Urinary bladder (tissue), 4 donors: ENCODE results near the gene PARN. TPM values are rescaled to one million over a fixed set of nuclear protein-coding genes. Genes with fewer than 3 reads are reported as not detected.

Experiments
- DNase-seq: peaks from one replicate; pipeline ENCODE4 v3.0.0-alpha.2; 2015; ENCODE audit errors: extremely low spot score
- H3K27ac ChIP-seq: one replicate; pipeline ENCODE4 v1.5.1; 2013; ENCODE audit warnings: low read depth, mild to moderate bottlenecking, moderate library complexity
- H3K36me3 ChIP-seq: one replicate; pipeline ENCODE4 v1.6.1; 2013; ENCODE audit warnings: mild to moderate bottlenecking, moderate library complexity; ENCODE audit not compliant: insufficient read depth
- H3K4me1 ChIP-seq: one replicate; pipeline ENCODE4 v1.6.1; 2013; ENCODE audit warnings: mild to moderate bottlenecking, moderate library complexity; ENCODE audit not compliant: insufficient read depth
- H3K4me3 ChIP-seq: one replicate; pipeline ENCODE4 v1.5.1; 2013; ENCODE audit warnings: low read depth, low read length
- WGBS: extraction: QIAGEN DNeasy Blood & Tissue Kit; methylation state at CpG from one replicate; pipeline ENCODE4 v1.1.7; 2013; 5-methylcytosine and 5-hydroxymethylcytosine counted together
- polyA plus RNA-seq: library from polyadenylated mRNA; stranded (reverse); fragments of 200-250 nt; gene quantifications from one replicate; pipeline ENCODE4 v1.2.3, GENCODE V29; 2013
- total RNA-seq: library from RNA; depleted of rRNA; stranded (reverse); fragments of >200 nt; gene quantifications from one replicate; pipeline ENCODE4 v1.2.3, GENCODE V29; 2014
- donor health status: healthy with polysubstance abuse.
- donor health status: healthy.

The PARN gene
- total and polyA plus RNA-seq, 2 donors: 25.8 to 37.4 TPM

GRCh38 chr16:14464192-14464591 lies 165.9 kb downstream of the PARN start:
- 97% methylated on average over 2 of the region's 2 CpGs for WGBS

GRCh38 chr16:14462811-14463210 lies 167.2 kb downstream of the PARN start:
- Histone ChIP-seq H3K27ac (no peak overlapping the region), H3K4me3 (no peak overlapping the region), H3K36me3 (no peaks in the 10 kb centered on the region), H3K4me1 (no peaks in the 10 kb centered on the region)
- DNase-seq: no peak
- WGBS: 91% methylated on average over 3 of the region's 3 CpGs

More at GRCh38 chr16:14464192-14464591, 165.9 kb downstream of the PARN start:
- no peak overlapping the region for H3K4me3 ChIP-seq
- no peaks in the 10 kb centered on the region for H3K4me1 ChIP-seq
- H3K36me3 ChIP-seq: no peaks in the 10 kb centered on the region
- DNase-seq: no peak
- H3K27ac ChIP-seq: no peak overlapping the region

DNA sequence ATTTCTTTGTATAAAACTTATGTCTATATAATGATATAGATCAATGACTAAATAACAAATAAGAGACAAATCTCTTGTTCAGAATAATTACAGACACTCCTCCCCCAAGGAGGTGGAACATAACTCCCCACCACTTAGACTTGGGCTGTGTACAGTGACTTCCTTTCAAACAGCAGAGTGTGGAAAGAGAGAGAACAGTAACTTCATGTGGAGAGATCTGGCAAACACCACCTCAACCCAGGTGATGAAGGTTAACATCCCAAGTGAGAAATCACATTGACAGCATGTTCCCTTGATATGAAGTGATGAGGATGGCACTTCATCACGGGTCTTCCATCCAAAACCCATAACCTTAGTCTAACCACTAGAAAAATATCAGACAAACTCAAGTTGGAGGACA lies 169.3 kb downstream of the PARN start:
- Histone ChIP-seq H3K4me1 (no peaks in the 10 kb centered on the region), H3K36me3 (no peaks in the 10 kb centered on the region), H3K27ac (no peak overlapping the region), H3K4me3 (no peak overlapping the region)
- no peak for DNase-seq
- WGBS: 99% methylated on average over 1 of the region's 1 CpG

GRCh38 chr16:14458576-14458975 lies 171.5 kb downstream of the PARN start:
- Histone ChIP-seq H3K4me1 (no peaks in the 10 kb centered on the region), H3K4me3 (no peak overlapping the region), H3K27ac (no peak overlapping the region), H3K36me3 (no peaks in the 10 kb centered on the region)
- DNase-seq: no peak
- WGBS: 80% methylated on average over 7 of the region's 7 CpGs

GRCh38 chr16:14456793-14457481 lies 173.1 kb downstream of the PARN start:
- DNase-seq: no peak
- 96% methylated on average over 10 of the region's 10 CpGs for WGBS
- no peaks in the 10 kb centered on the region for H3K4me1 ChIP-seq
- H3K36me3 ChIP-seq: no peaks in the 10 kb centered on the region
- H3K27ac ChIP-seq: no peak overlapping the region
- no peak overlapping the region for H3K4me3 ChIP-seq

GRCh38 chr16:14455573-14455972 lies 174.5 kb downstream of the PARN start:
- DNase-seq: no peak

DNA sequence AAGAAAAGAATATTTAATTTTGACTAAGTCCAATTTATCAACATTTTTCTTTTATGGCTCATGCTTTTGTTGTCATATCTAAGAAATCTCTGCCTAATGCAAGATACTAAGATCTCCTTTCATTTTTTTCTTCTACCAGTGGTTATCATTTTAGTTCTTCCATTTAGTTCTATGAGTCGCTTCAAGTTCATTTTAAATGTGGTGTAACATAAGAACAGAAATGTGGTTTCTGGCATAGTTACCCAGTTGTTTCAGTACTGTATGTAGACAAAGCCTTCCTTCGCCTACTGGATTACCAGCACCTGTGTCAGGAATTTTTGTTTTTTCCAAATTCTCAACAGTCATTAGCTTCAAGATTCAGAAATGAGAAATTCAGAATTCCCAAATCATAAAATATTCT lies 175.7 kb downstream of the PARN start:
- Histone ChIP-seq H3K4me1 (no peaks in the 10 kb centered on the region), H3K27ac (no peak overlapping the region), H3K36me3 (no peaks in the 10 kb centered on the region), H3K4me3 (no peak overlapping the region)
- 98% methylated on average over 2 of the region's 2 CpGs for WGBS
- DNase-seq: no peak

More at GRCh38 chr16:14455573-14455972, 174.5 kb downstream of the PARN start:
- H3K36me3 ChIP-seq: no peaks in the 10 kb centered on the region
- H3K27ac ChIP-seq: no peak overlapping the region
- no peaks in the 10 kb centered on the region for H3K4me1 ChIP-seq
- 80% methylated on average over 5 of the region's 5 CpGs for WGBS
- H3K4me3 ChIP-seq: no peak overlapping the region

- H3K4me3 ChIP-seq: no peak overlapping the region
- DNase-seq: no peak
- 85% methylated on average over 3 of the region's 3 CpGs for WGBS
- H3K36me3 ChIP-seq: no peaks in the 10 kb centered on the region
- no peak overlapping the region for H3K27ac ChIP-seq
- H3K4me1 ChIP-seq: no peaks in the 10 kb centered on the region
These were observed 178.0 kb downstream of the PARN start for GRCh38 chr16:14452066-14452465.

DNA sequence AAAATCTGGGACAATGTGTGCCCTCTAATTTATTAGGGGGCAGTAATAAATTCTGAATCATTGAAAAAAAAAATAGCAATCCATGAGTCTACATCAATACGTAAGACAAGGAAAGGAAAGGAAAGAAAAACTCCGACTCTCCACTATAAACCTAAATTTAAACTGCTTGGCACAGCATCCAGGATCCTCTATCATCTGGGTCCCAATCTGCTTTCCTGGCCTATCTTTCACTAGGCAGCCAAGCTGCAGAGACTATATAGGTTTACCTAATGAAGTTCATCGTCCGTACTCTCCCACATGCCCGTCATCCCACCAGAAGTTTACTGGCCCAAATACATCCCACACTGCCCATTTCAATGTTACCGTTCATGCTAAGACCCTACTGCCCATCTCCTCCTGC lies 179.2 kb downstream of the PARN start:
- DNase-seq: no peak
- H3K4me3 ChIP-seq: no peak overlapping the region
- H3K36me3 ChIP-seq: no peaks in the 10 kb centered on the region
- H3K27ac ChIP-seq: no peak overlapping the region
- 83% methylated on average over 6 of the region's 6 CpGs for WGBS
- no peaks in the 10 kb centered on the region for H3K4me1 ChIP-seq

- no peak for DNase-seq
- Histone ChIP-seq H3K4me3 (no peak overlapping the region), H3K4me1 (no peaks in the 10 kb centered on the region), H3K27ac (no peak overlapping the region), H3K36me3 (no peaks in the 10 kb centered on the region)
- WGBS: 90% methylated on average over 4 of the region's 4 CpGs
These were observed 180.1 kb downstream of the PARN start for GRCh38 chr16:14449790-14450480.

- H3K4me1 ChIP-seq: no peaks in the 10 kb centered on the region
- H3K4me3 ChIP-seq: no peak overlapping the region
- H3K36me3 ChIP-seq: no peaks in the 10 kb centered on the region
- 72% methylated on average over 4 of the region's 4 CpGs for WGBS
- no peak for DNase-seq
- H3K27ac ChIP-seq: no peak overlapping the region
These were observed 180.7 kb downstream of the PARN start for GRCh38 chr16:14449334-14449733.

GRCh38 chr16:14448879-14449278 lies 181.2 kb downstream of the PARN start:
- WGBS: 88% methylated on average over 5 of the region's 5 CpGs
- Histone ChIP-seq H3K36me3 (no peaks in the 10 kb centered on the region), H3K4me3 (no peak overlapping the region), H3K27ac (no peak overlapping the region), H3K4me1 (no peaks in the 10 kb centered on the region)
- DNase-seq: no peak

DNA sequence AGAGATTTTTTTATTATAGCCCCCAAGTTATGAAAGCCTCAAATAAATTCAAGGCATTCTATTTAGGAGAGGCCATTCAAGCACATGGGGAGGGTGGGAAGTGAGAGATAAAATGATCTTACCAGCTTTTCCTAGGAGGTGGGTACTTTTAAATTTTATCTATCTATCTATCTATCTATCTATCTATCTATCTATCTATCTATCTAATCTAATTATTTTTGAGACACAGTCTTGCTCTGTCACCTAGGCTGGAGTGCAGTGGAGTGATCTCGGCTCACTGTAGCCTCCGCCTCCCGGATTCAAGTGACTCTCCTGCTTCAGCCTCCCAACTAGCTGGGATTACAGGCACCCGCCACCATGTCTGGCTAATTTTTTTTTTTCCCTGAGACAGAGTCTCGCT lies 182.3 kb downstream of the PARN start:
- 98% methylated on average over 5 of the region's 5 CpGs for WGBS
- Histone ChIP-seq H3K36me3 (no peaks in the 10 kb centered on the region), H3K4me1 (no peaks in the 10 kb centered on the region), H3K4me3 (no peak overlapping the region), H3K27ac (no peak overlapping the region)
- no peak for DNase-seq

DNA sequence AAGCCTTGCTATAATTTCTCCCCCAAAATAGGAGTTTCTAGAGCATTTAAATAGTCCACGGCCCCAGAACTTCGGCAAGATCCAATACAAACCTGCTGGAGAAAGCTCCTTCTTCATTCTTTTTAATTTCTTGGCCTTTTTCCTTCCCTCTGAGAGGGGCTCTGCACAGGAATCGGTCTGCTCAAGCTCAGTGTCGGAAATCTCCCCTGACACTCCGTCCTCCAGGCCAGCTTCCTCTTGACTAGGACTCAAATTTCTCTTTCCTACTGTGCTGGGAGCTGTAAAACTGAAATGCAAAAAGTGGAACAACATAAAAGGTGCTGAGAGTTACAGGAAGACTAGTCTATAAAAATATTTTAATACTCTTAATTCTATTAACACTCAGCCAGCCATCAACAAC lies 183.3 kb downstream of the PARN start:
- Histone ChIP-seq H3K4me3 (no peak overlapping the region), H3K4me1 (no peaks in the 10 kb centered on the region), H3K27ac (no peak overlapping the region), H3K36me3 (peaks cover 2% of the 10 kb centered on the region)
- DNase-seq: no peak
- WGBS: 79% methylated on average over 5 of the region's 5 CpGs
